SK-N-SH (cell line): Measurements from ENCODE around the gene MYCL. TPM values are rescaled to one million over a fixed set of nuclear protein-coding genes. Genes with fewer than 3 reads are reported as not detected.

Experiments
- CTCF ChIA-PET: fragments of 300-600, 350-600 bp; formaldehyde crosslinking; extraction: SDS; loops from one replicate; lab custom pipeline; 2021; lab: Yijun Ruan, JAX
- POLR2A ChIA-PET: fragments of 350-600 bp; sonication (Branson Sonifier 250); formaldehyde crosslinking; extraction: SDS; loops from one replicate; lab custom pipeline; 2020; ENCODE audit warnings: antibody characterized with exemption, inconsistent platforms; lab: Yijun Ruan, JAX
- DNase-seq: peaks from one replicate; pipeline ENCODE4 v3.0.0; 2012
- H2AFZ ChIP-seq: fragments of 200-600 bp; sonication (generic); 2 replicates; pipeline ENCODE4 v1.8.1; 2016; ENCODE audit warnings: antibody characterized with exemption, mild to moderate bottlenecking, low read depth
- H3F3A ChIP-seq: fragments of 200-600 bp; sonication (generic); replicated peaks from 2 replicates; pipeline ENCODE3; 2016; ENCODE audit warnings: antibody characterized with exemption, mild to moderate bottlenecking; ENCODE audit not compliant: insufficient read depth
- H3K27ac ChIP-seq, 2 experiments: fragments of 200-500 bp in 1 of 2; fragments of 200-600 bp in 1 of 2; sonication (Bioruptor generic) in 1 of 2; sonication (generic), shearing (Covaris generic) in 1 of 2; 2 replicates each; pipeline versions ENCODE4 v1.5.1 to v1.6.1; 2014 to 2016; ENCODE audit warnings: low read depth in 2 of 2, inconsistent platforms in 1 of 2, low read length in 1 of 2, mild to moderate bottlenecking in 1 of 2, mixed read lengths in 1 of 2
- H3K27me3 ChIP-seq: fragments of 200-600 bp; sonication (generic), shearing (Covaris generic); 2 replicates; pipeline ENCODE4 v1.6.1; 2016; ENCODE audit warnings: mixed run types; ENCODE audit not compliant: insufficient read depth
- H3K36me3 ChIP-seq, 2 experiments: fragments of 200-500 bp in 1 of 2; fragments of 200-600 bp in 1 of 2; sonication (Bioruptor generic) in 1 of 2; sonication (generic) in 1 of 2; replicated peaks in 1 of 2; 2 replicates each; pipeline versions ENCODE3 to v1.5.1; 2014 to 2016; ENCODE audit warnings: low read length in 1 of 2, mild to moderate bottlenecking in 1 of 2; ENCODE audit not compliant: insufficient read depth in 2 of 2, control insufficient read depth in 1 of 2
- H3K4me1 ChIP-seq, 2 experiments: fragments of 200-500 bp in 1 of 2; fragments of 200-600 bp in 1 of 2; sonication (Bioruptor generic) in 1 of 2; sonication (generic), shearing (Covaris generic) in 1 of 2; 2 replicates each; pipeline versions ENCODE4 v1.5.1 to v1.6.1; 2014 to 2016; ENCODE audit warnings: low read depth in 1 of 2, low read length in 1 of 2, mixed run types in 1 of 2; ENCODE audit not compliant: insufficient read depth in 2 of 2, control insufficient read depth in 1 of 2
- H3K4me2 ChIP-seq: fragments of 200-600 bp; sonication (generic), shearing (Covaris generic); 2 replicates; pipeline ENCODE4 v1.6.1; 2017; ENCODE audit warnings: mixed run types
- H3K4me3 ChIP-seq, 2 experiments: fragments of 200-500 bp in 1 of 2; fragments of 200-600 bp in 1 of 2; sonication (Bioruptor generic) in 1 of 2; sonication (generic), shearing (Covaris generic) in 1 of 2; 2 replicates each; pipeline versions ENCODE4 v1.5.1 to v1.8.1; 2014 to 2016; ENCODE audit warnings: low read depth in 2 of 2, inconsistent platforms in 1 of 2, low read length in 1 of 2, mild to moderate bottlenecking in 1 of 2, mixed read lengths in 1 of 2, moderate library complexity in 1 of 2
- H3K79me2 ChIP-seq: fragments of 200-600 bp; sonication (generic); 2 replicates; pipeline ENCODE4 v1.8.1; 2017; ENCODE audit warnings: mild to moderate bottlenecking; ENCODE audit not compliant: insufficient read depth
- H3K9ac ChIP-seq: fragments of 200-600 bp; sonication (generic); 2 replicates; pipeline ENCODE4 v1.6.1; 2017; ENCODE audit warnings: mixed run types
- H3K9me2 ChIP-seq: fragments of 200-600 bp; sonication (generic); 2 replicates; pipeline ENCODE4 v1.6.1; 2017; ENCODE audit warnings: mixed run types
- H3K9me3 ChIP-seq: fragments of 200-600 bp; sonication (generic); 2 replicates; pipeline ENCODE4 v1.6.1; 2017; ENCODE audit warnings: mixed run types, mild to moderate bottlenecking, moderate library complexity
- H4K20me1 ChIP-seq: fragments of 200-600 bp; sonication (generic); 2 replicates; pipeline ENCODE4 v1.6.1; 2017; ENCODE audit warnings: mild to moderate bottlenecking, mixed run types; ENCODE audit not compliant: insufficient read depth
- CHD2 ChIP-seq: fragments of 150-350 bp; IDR thresholded peaks from 2 replicates; pipeline ENCODE4 v1.6.1; 2018; ENCODE audit warnings: low read length; ENCODE audit not compliant: partially characterized antibody
- FOXJ3 ChIP-seq: sonication (generic); formaldehyde crosslinking; IDR thresholded peaks from 2 replicates; pipeline ENCODE4 v1.5.1; 2020; ENCODE audit warnings: mild to moderate bottlenecking, missing genetic modification reagents
- GATA2 ChIP-seq: sonication (generic); formaldehyde crosslinking; IDR thresholded peaks from 2 replicates; pipeline ENCODE4 v1.5.0; 2020; ENCODE audit warnings: mild to moderate bottlenecking, missing genetic modification reagents
- JUND ChIP-seq: IDR thresholded peaks from 2 replicates; pipeline ENCODE4 v1.4.0; 2012
- MEF2A ChIP-seq: IDR thresholded peaks from 2 replicates; pipeline ENCODE4 v1.4.0; 2012; ENCODE audit warnings: low read depth, borderline replicate concordance
- MXI1 ChIP-seq: IDR thresholded peaks from 2 replicates; pipeline ENCODE4 v1.6.1; 2012; ENCODE audit warnings: mild to moderate bottlenecking, low read depth, low read length, improper control_type of control experiment
- NFIC ChIP-seq: IDR thresholded peaks from 2 replicates; pipeline ENCODE4 v1.4.0; 2012; ENCODE audit warnings: borderline replicate concordance
- POLR2AphosphoS5 ChIP-seq: IDR thresholded peaks from 2 replicates; pipeline ENCODE4 v1.6.1; 2012; ENCODE audit warnings: low read depth, low read length
- RAD21 ChIP-seq: IDR thresholded peaks from 2 replicates; pipeline ENCODE4 v1.6.1; 2012; ENCODE audit warnings: mild to moderate bottlenecking, low read length
- RCOR1 ChIP-seq: fragments of 150-350 bp; IDR thresholded peaks from 2 replicates; pipeline ENCODE4 v1.6.1; 2017; ENCODE audit warnings: antibody characterized with exemption, low read length
- REST ChIP-seq: IDR thresholded peaks from 2 replicates; pipeline ENCODE4 v1.6.1; 2012; ENCODE audit warnings: mild to moderate bottlenecking, low read depth, low read length, moderate library complexity
- RFX5 ChIP-seq: IDR thresholded peaks from 2 replicates; pipeline ENCODE4 v1.6.1; 2012; ENCODE audit warnings: mild to moderate bottlenecking, improper control_type of control experiment, low read length
- RXRA ChIP-seq: IDR thresholded peaks from 2 replicates; pipeline ENCODE4 v1.4.0; 2012; ENCODE audit warnings: low read depth, mild to moderate bottlenecking, borderline replicate concordance
- TCF12 ChIP-seq: IDR thresholded peaks from 2 replicates; pipeline ENCODE4 v1.4.0; 2012
- TEAD4 ChIP-seq: IDR thresholded peaks from 2 replicates; pipeline ENCODE4 v1.4.0; 2012; ENCODE audit warnings: mild to moderate bottlenecking, borderline replicate concordance; ENCODE audit not compliant: insufficient read depth
- YY1 ChIP-seq: IDR thresholded peaks from 2 replicates; pipeline ENCODE4 v1.4.0; 2012; ENCODE audit warnings: low read depth, mild to moderate bottlenecking
- WGBS: methylation state at CpG from one replicate; pipeline ENCODE4 v1.1.6; 2017; ENCODE audit warnings: low lambda C conversion rate; 5-methylcytosine and 5-hydroxymethylcytosine counted together
- polyA plus RNA-seq, 3 experiments: library from polyadenylated mRNA; depleted of rRNA; stranded (reverse); fragments of >200 nt; gene quantifications; 2 replicates each; pipeline ENCODE4 v1.2.3, GENCODE V29; 2012
- TF ChIP-seq, protein P1 (sequence below): fragments of 150-350 bp; IDR thresholded peaks from 2 replicates; pipeline ENCODE4 v1.6.1; 2017; ENCODE audit warnings: antibody characterized with exemption, low read length, low read depth, borderline replicate concordance
- TF ChIP-seq, protein P2 (sequence below): fragments of 150-350 bp; IDR thresholded peaks from 2 replicates; pipeline ENCODE4 v1.6.1; 2016; ENCODE audit warnings: mild to moderate bottlenecking, low read depth, low read length
- TF ChIP-seq, protein P3 (sequence below): IDR thresholded peaks from 2 replicates; pipeline ENCODE4 v1.4.0; 2012; ENCODE audit warnings: low read depth, borderline replicate concordance
- TF ChIP-seq, protein P4 (sequence below): IDR thresholded peaks from 2 replicates; pipeline ENCODE4 v1.4.0; 2012; ENCODE audit warnings: low read depth

The MYCL gene
- polyA plus RNA-seq, 1 of the 3 experiments (the other 2 are of a cell fraction): 0.48 TPM

- TF ChIP-seq TCF12 (no peak), JUND (no peak), TEAD4 (no peak), RXRA (no peak), RFX5 (no peak), YY1 (no peak), CHD2 (no peak), MEF2A (no peak), POLR2AphosphoS5 (no peak), GATA2 (no peak), FOXJ3 (CRISPR knock-in tag) (no peak), RAD21 (no peak), NFIC (no peak), RCOR1 (no peak), MXI1 (no peak), REST (no peak)
- TF ChIP-seq, protein P1, sequence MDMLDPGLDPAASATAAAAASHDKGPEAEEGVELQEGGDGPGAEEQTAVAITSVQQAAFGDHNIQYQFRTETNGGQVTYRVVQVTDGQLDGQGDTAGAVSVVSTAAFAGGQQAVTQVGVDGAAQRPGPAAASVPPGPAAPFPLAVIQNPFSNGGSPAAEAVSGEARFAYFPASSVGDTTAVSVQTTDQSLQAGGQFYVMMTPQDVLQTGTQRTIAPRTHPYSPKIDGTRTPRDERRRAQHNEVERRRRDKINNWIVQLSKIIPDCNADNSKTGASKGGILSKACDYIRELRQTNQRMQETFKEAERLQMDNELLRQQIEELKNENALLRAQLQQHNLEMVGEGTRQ: no peak
- TF ChIP-seq, protein P2, sequence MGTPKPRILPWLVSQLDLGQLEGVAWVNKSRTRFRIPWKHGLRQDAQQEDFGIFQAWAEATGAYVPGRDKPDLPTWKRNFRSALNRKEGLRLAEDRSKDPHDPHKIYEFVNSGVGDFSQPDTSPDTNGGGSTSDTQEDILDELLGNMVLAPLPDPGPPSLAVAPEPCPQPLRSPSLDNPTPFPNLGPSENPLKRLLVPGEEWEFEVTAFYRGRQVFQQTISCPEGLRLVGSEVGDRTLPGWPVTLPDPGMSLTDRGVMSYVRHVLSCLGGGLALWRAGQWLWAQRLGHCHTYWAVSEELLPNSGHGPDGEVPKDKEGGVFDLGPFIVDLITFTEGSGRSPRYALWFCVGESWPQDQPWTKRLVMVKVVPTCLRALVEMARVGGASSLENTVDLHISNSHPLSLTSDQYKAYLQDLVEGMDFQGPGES: no peak
- TF ChIP-seq, protein P3, sequence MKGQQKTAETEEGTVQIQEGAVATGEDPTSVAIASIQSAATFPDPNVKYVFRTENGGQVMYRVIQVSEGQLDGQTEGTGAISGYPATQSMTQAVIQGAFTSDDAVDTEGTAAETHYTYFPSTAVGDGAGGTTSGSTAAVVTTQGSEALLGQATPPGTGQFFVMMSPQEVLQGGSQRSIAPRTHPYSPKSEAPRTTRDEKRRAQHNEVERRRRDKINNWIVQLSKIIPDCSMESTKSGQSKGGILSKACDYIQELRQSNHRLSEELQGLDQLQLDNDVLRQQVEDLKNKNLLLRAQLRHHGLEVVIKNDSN: no peak
- TF ChIP-seq, protein P4, sequence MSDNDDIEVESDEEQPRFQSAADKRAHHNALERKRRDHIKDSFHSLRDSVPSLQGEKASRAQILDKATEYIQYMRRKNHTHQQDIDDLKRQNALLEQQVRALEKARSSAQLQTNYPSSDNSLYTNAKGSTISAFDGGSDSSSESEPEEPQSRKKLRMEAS: no peak
- H3K4me1 ChIP-seq: peaks cover 12 to 17% of the 10 kb centered on the region in 2 experiments; a peak in 3 of 4 replicates
- 78% methylated on average over 2 of the region's 2 CpGs for WGBS
- no peaks in the 10 kb centered on the region for H3F3A ChIP-seq
- POLR2A ChIA-PET: no interaction called here
- peak overlapping the region; percentile 71 for H3K9ac ChIP-seq
- peak overlapping the region; percentile 96 for H3K4me2 ChIP-seq
- DNase-seq: no peak
- no peaks in the 10 kb centered on the region for H3K27me3 ChIP-seq
- CTCF ChIA-PET: interaction anchor here (1.2 to 7.6 kb wide), 5 partner anchors 17 to 91 kb away, joined by 3 to 42 read pairs (median 3); partner anchors contain the start of gene MYCL
- H3K79me2 ChIP-seq: peaks cover 62% of the 10 kb centered on the region
- H3K27ac ChIP-seq: no peak overlapping the region
- no peaks in the 10 kb centered on the region for H3K9me3 ChIP-seq
- H2AFZ ChIP-seq: no peak overlapping the region
- peaks cover 5 to 8% of the 10 kb centered on the region in 2 experiments for H3K36me3 ChIP-seq
- peak overlapping the region; percentile 83 to 97 for H3K4me3 ChIP-seq
- no peaks in the 10 kb centered on the region for H4K20me1 ChIP-seq
- no peaks in the 10 kb centered on the region for H3K9me2 ChIP-seq
Measured at GRCh38 chr1:39882152-39882551, 19.6 kb downstream of the MYCL start.
